ENCODE data around the gene FHIT.

- TF ChIP-seq POLR2A (IDR thresholded peaks at IDR 0.05) (no peak), CTCF (IDR thresholded peaks at IDR 0.05) (no peak)
Measured at GRCh38 chr3:60886518-60886917, 364.7 kb downstream of the FHIT start.

All from ovary (tissue), 3 donors.